ENCODE measurements around the gene ABTB2. TPM values are rescaled to one million over a fixed set of nuclear protein-coding genes. Genes with fewer than 3 reads are reported as not detected.

Gene ABTB2
- total and polyA plus RNA-seq, 4 donors, result 0.73 to 3.3 (median 2.7) TPM

GRCh38 chr11:34128824-34129223 lies 229.0 kb downstream of the ABTB2 start:
- ATAC-seq (ENCODE audit: insufficient read depth, low FRiP score) (no peak), DNase-seq (no peak)
- no peak overlapping the region for H3K9ac ChIP-seq (ENCODE audit: insufficient read depth in 1 of 2, low read length in 2 of 2)
- WGBS, 2 donors, result 98% methylated on average over 3 of the region's 3 CpGs
- no peaks in the 10 kb centered on the region for H3K4me1 ChIP-seq (ENCODE audit: control insufficient read depth in 5 of 5, insufficient read depth in 5 of 5, low read length in 5 of 5)
- H3K36me3 ChIP-seq (ENCODE audit: control insufficient read depth in 4 of 4, insufficient read depth in 4 of 4, low read length in 4 of 4), result peaks cover 36 to 48% (median 41%) of the 10 kb centered on the region in 4 donors
- no peak for TF ChIP-seq CTCF (IDR thresholded peaks at IDR 0.05; ENCODE audit: control extremely low read depth, extremely low read depth)
- peaks cover 0 to 2% (median 0%) of the 10 kb centered on the region in 4 donors for H3K9me3 ChIP-seq (ENCODE audit: control insufficient read depth in 4 of 4, insufficient read depth in 3 of 4, low read length in 3 of 4)
- H3K4me3 ChIP-seq, result no peak overlapping the region
- no peaks in the 10 kb centered on the region for H3K27me3 ChIP-seq (ENCODE audit: control insufficient read depth in 3 of 3, insufficient read depth in 3 of 3, low read length in 2 of 3)
- H3K27ac ChIP-seq (ENCODE audit: low read depth in 1 of 2, low read length in 1 of 2), result no peak overlapping the region

GRCh38 chr11:34126959-34127848 lies 230.6 kb downstream of the ABTB2 start:
- Histone ChIP-seq H3K9me3 (ENCODE audit: control insufficient read depth in 4 of 4, insufficient read depth in 3 of 4, low read length in 3 of 4) (peaks cover 0 to 2% (median 0%) of the 10 kb centered on the region in 4 donors), H3K4me3 (no peak overlapping the region), H3K27ac (ENCODE audit: low read depth in 1 of 2, low read length in 1 of 2) (no peak overlapping the region), H3K4me1 (ENCODE audit: control insufficient read depth in 5 of 5, insufficient read depth in 5 of 5, low read length in 5 of 5) (no peaks in the 10 kb centered on the region), H3K27me3 (ENCODE audit: control insufficient read depth in 3 of 3, insufficient read depth in 3 of 3, low read length in 2 of 3) (no peaks in the 10 kb centered on the region), H3K9ac (ENCODE audit: insufficient read depth in 1 of 2, low read length in 2 of 2) (no peak overlapping the region), H3K36me3 (ENCODE audit: control insufficient read depth in 4 of 4, insufficient read depth in 4 of 4, low read length in 4 of 4) (peaks cover 39 to 57% (median 43%) of the 10 kb centered on the region in 4 donors)
- ATAC-seq (ENCODE audit: insufficient read depth, low FRiP score) (no peak), DNase-seq (peak in 1 of 3 donors; percentile 2)
- no peak for TF ChIP-seq CTCF (IDR thresholded peaks at IDR 0.05; ENCODE audit: control extremely low read depth, extremely low read depth)
- 88% methylated on average over 12 of the region's 12 CpGs for WGBS, 2 donors

GRCh38 chr11:34124885-34125668 lies 232.7 kb downstream of the ABTB2 start:
- DNase-seq (peak in 1 of 3 donors; percentile 9), ATAC-seq (ENCODE audit: insufficient read depth, low FRiP score) (no peak)
- Histone ChIP-seq H3K4me1 (ENCODE audit: control insufficient read depth in 5 of 5, insufficient read depth in 5 of 5, low read length in 5 of 5) (no peaks in the 10 kb centered on the region), H3K4me3 (no peak overlapping the region), H3K36me3 (ENCODE audit: control insufficient read depth in 4 of 4, insufficient read depth in 4 of 4, low read length in 4 of 4) (peaks cover 36 to 58% (median 43%) of the 10 kb centered on the region in 4 donors), H3K27ac (ENCODE audit: low read depth in 1 of 2, low read length in 1 of 2) (no peak overlapping the region), H3K9me3 (ENCODE audit: control insufficient read depth in 4 of 4, insufficient read depth in 3 of 4, low read length in 3 of 4) (no peaks in the 10 kb centered on the region), H3K9ac (ENCODE audit: insufficient read depth in 1 of 2, low read length in 2 of 2) (no peak overlapping the region), H3K27me3 (ENCODE audit: control insufficient read depth in 3 of 3, insufficient read depth in 3 of 3, low read length in 2 of 3) (no peaks in the 10 kb centered on the region)
- 85 to 89% methylated on average over 4 of the region's 4 CpGs for WGBS, 2 donors
- TF ChIP-seq CTCF (IDR thresholded peaks at IDR 0.05; ENCODE audit: control extremely low read depth, extremely low read depth), result no peak
